ENCODE results near the gene TOMM20.
"Not testable (repeated sequence)": the region's sequence is repeated elsewhere in the genome, so short reads cannot be mapped to it uniquely, and the experiment has no call there.

- TF ChIP-seq CTCF, POLR2A (IDR thresholded peaks at IDR 0.05): not testable (repeated sequence)
Measured at GRCh38 chr1:235159930-235160329, 31.3 kb upstream of the TOMM20 start.
